Hindlimb muscle (tissue), 1 donor: ENCODE results near the gene ELOF1. TPM values are rescaled to one million over a fixed set of nuclear protein-coding genes. Genes with fewer than 3 reads are reported as not detected.
"Not testable (repeated sequence)": the region's sequence is repeated elsewhere in the genome, so short reads cannot be mapped to it uniquely, and the experiment has no call there.

Experiments
- DNase-seq: peaks from one replicate; pipeline ENCODE4 v3.0.0-alpha.2; 2013
- polyA plus RNA-seq: library from polyadenylated mRNA; unstranded; fragments of 120-200 nt; gene quantifications from one replicate; pipeline ENCODE4 v1.2.1, GENCODE V29; 2013; ENCODE audit not compliant: insufficient read length

The ELOF1 gene
- 35.6 TPM for polyA plus RNA-seq

- DNase-seq = peak; percentile 99
Measured at GRCh38 chr19:11558881-11559828, at the start of gene ELOF1. Gene ELOF1 (minus strand): TSS chr19:11559230. CDS start chr19:11554347, 4,883 bp downstream.

GRCh38 chr19:11606484-11606883, 47.5 kb upstream of the ELOF1 start:
- no peak for DNase-seq

- DNase-seq = not testable (repeated sequence)
Measured at GRCh38 chr19:11599704-11600103, 40.7 kb upstream of the ELOF1 start.

GRCh38 chr19:11598746-11599145, 39.7 kb upstream of the ELOF1 start:
- no peak for DNase-seq

GRCh38 chr19:11598103-11598483, 39.1 kb upstream of the ELOF1 start:
- DNase-seq = no peak

- DNase-seq = peak; percentile 97
Measured at GRCh38 chr19:11597202-11598102, 38.4 kb upstream of the ELOF1 start, which contains the start of gene ZNF627. Gene ZNF627 (plus strand): TSS chr19:11597483. CDS start chr19:11597628, 145 bp downstream.

GRCh38 chr19:11596156-11596555, 37.1 kb upstream of the ELOF1 start:
- no peak for DNase-seq

GRCh38 chr19:11594084-11594483, 35.1 kb upstream of the ELOF1 start:
- DNase-seq = no peak

- DNase-seq = no peak
Measured at GRCh38 chr19:11587975-11588631, 29.1 kb upstream of the ELOF1 start.

- DNase-seq = peak; percentile 66
Measured at GRCh38 chr19:11587302-11587974, 28.4 kb upstream of the ELOF1 start.

- DNase-seq = no peak
Measured at GRCh38 chr19:11586331-11586730, 27.3 kb upstream of the ELOF1 start.

GRCh38 chr19:11581740-11582139, 22.7 kb upstream of the ELOF1 start:
- DNase-seq = no peak

GRCh38 chr19:11580116-11580515, 21.1 kb upstream of the ELOF1 start:
- DNase-seq = no peak

- no peak for DNase-seq
Measured at GRCh38 chr19:11578258-11579142, 19.5 kb upstream of the ELOF1 start.

- no peak for DNase-seq
Measured at GRCh38 chr19:11577451-11578257, 18.6 kb upstream of the ELOF1 start, which contains the start of gene ACP5. Gene ACP5 (minus strand): TSS chr19:11577645. CDS start chr19:11577317, 328 bp downstream.

- DNase-seq = no peak
Measured at GRCh38 chr19:11576227-11576626, 17.2 kb upstream of the ELOF1 start.

GRCh38 chr19:11574689-11575088, 15.7 kb upstream of the ELOF1 start:
- no peak for DNase-seq

- not testable (repeated sequence) for DNase-seq
Measured at GRCh38 chr19:11573763-11574162, 14.7 kb upstream of the ELOF1 start.

GRCh38 chr19:11573354-11573753, 14.3 kb upstream of the ELOF1 start:
- DNase-seq = not testable (repeated sequence)

GRCh38 chr19:11570039-11570462, 11.0 kb upstream of the ELOF1 start:
- no peak for DNase-seq
